Astrocyte of the spinal cord (primary cell): ENCODE data around the gene CACTIN.

Experiments
- DNase-seq: peaks from one replicate; pipeline ENCODE4 v3.0.0; 2011; ENCODE audit warnings: low read depth, low spot score
- H3K4me3 ChIP-seq: 2 replicates; pipeline ENCODE4 v1.5.1; 2011; ENCODE audit warnings: low read depth, mild to moderate bottlenecking, low read length, moderate library complexity
- in situ Hi-C: cut with HindIII; loops from 2 replicates; pipeline ENCODE4 v1.10.0; 2017; ENCODE audit warnings: low sequenced_read_pairs
- TF ChIP-seq, protein P1 (sequence below): IDR thresholded peaks from 2 replicates; pipeline ENCODE4 v1.5.1; 2012; ENCODE audit warnings: low read depth, mild to moderate bottlenecking, low read length, inconsistent platforms

The CACTIN gene

DNA sequence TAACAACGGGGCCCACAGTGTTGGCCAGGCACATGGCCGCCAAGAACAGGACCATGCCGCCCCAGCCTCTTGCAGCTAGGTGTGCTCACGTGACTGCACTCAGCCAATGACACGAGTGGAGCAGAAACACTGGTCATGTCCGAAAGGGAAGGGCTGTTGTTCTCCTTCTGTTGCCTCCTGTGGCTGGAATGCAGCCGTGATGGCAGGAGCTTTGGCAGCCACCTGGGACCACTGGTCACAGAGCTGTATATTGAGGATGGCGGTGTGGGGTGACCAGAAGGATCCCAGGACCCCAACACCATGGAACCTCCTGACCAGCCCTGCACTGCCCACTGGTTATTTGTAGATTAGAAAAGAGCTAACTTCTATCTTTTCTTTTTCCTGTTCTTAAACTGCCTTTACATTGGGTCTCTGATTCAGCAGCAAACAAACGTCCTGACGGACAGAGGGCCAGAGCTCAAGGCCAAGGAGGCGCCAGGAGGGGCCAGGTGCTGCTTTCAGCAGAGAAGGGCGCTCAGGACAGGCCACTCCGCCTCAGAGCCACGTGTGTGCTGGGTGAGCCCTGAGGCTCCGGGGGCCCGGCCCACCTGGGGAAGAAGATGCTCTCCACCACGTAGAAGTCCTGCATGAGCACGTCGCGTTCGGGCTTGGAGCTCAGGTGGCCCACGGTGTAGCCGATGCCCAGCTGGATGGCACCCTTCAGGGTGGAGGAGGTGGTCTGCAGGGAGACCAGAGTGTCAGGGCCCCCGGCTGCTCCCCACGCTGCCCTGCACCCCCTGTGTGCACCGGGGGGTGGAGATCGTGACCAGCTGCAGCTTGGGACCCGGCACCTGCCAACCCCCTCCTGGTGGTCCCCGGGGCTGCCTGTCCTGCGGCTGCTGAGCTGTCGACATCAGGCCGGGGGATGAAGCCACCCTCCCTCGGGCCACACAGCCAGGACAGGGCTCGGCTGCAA is 35.0 kb upstream of the CACTIN start:
- DNase-seq, result no peak
- in situ Hi-C loops, result no loop called here
- TF ChIP-seq, protein P1, sequence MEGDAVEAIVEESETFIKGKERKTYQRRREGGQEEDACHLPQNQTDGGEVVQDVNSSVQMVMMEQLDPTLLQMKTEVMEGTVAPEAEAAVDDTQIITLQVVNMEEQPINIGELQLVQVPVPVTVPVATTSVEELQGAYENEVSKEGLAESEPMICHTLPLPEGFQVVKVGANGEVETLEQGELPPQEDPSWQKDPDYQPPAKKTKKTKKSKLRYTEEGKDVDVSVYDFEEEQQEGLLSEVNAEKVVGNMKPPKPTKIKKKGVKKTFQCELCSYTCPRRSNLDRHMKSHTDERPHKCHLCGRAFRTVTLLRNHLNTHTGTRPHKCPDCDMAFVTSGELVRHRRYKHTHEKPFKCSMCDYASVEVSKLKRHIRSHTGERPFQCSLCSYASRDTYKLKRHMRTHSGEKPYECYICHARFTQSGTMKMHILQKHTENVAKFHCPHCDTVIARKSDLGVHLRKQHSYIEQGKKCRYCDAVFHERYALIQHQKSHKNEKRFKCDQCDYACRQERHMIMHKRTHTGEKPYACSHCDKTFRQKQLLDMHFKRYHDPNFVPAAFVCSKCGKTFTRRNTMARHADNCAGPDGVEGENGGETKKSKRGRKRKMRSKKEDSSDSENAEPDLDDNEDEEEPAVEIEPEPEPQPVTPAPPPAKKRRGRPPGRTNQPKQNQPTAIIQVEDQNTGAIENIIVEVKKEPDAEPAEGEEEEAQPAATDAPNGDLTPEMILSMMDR, result no peak

DNA sequence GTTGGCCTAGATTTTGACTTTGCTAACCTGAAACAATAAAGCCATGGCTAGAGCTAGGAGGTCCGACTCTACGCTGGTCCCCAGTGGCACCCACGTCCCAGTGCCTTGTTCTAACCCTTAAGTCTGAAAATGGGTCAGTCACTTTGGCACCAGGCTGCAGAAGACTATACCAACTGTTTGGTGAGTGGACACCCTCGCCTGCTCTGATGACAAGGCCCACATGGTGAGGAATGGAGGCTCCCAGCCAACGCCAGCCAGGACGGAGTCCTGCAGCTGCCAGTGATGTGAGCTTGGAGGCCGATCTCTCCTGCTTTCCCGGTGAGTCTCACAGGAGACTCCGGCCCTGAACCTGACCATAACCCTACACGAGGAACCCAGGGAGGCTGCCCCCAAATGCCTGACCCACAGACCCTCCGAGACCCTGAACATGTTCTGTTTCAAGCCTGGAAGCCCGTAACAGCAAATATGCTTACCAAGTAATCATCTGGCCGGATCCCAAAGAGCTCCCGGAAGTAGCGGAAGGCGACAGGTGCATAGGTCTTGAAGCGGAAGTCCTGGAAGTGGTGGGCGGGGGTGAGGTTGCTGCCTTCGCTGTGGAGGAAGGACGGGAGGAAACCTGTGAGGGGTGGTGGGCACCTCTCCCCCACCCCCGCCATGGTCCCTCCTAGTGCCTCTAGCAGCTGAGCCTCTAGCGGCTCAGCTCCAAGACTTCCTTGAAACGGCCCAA is 34.1 kb upstream of the CACTIN start:
- no peak for DNase-seq
- H3K4me3 ChIP-seq, result no peak overlapping the region
- TF ChIP-seq, protein P1, result no peak
- in situ Hi-C loops, result no loop called here

More for the DNA sequence above, 35.0 kb upstream of the CACTIN start:
- no peak overlapping the region for H3K4me3 ChIP-seq

DNA sequence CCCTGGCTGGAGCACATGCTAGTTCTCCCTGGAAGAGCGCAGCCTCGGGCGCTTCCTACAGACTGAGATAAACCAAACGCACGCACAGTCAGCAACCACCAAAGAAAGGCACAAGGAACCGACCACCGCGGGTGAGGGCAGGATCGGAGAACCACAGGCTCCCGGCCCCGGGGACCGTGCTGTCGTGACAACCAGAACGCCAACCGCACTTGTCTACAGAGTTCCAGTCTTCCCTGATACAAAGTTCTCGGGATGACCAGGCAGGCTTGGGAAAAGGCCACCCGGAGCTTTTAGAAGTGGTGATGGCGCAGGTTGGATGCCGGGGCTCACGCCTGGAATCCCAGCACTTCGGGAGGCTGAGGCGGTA is 33.1 kb upstream of the CACTIN start:
- TF ChIP-seq, protein P1, result no peak
- H3K4me3 ChIP-seq, result no peak overlapping the region
- in situ Hi-C loops, result no loop called here
- no peak for DNase-seq

DNA sequence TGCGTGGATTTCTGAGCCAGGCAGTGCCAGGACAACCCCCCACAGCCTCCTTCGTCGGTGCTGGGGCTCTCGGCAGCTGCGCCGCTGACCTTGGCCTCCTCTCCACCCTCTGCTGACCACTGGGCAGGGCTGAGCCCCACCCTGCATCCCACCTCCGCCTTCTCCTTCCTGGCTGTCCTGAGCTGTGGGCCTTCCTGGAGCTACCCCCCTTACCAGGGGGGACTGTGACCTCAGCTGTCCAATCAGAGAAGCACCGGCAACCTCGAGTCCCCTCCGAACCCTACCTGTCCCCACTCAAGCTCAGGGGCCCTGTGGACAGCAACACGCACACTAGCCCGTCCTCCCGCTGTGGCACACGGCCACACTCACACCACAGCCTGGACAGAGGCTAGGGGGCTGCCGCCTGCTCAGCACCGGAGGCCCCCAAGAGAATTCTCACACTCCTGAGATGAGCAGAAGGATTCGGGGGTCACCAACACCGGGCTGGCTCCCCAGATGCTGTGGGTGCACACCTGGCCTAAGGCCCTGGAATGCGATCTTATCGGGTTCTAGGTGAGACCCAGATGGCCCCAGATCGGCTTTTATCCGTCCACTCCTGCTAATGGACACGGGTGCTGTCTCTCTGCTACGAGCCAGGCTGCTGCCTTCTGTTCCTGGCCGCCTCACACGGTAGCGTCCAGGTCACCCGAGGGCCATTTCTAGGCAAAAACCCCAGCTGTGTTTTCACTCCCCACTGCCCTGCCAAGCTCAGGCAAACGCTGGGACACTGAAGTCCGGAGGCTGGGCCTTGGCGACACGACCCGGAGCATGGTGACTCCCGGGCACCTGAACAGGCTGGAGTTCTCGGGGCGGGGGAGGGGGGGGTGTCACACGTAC is 32.5 kb upstream of the CACTIN start:
- TF ChIP-seq, protein P1, result no peak
- no peak for DNase-seq
- in situ Hi-C loops, result no loop called here
- H3K4me3 ChIP-seq, result no peak overlapping the region

DNA sequence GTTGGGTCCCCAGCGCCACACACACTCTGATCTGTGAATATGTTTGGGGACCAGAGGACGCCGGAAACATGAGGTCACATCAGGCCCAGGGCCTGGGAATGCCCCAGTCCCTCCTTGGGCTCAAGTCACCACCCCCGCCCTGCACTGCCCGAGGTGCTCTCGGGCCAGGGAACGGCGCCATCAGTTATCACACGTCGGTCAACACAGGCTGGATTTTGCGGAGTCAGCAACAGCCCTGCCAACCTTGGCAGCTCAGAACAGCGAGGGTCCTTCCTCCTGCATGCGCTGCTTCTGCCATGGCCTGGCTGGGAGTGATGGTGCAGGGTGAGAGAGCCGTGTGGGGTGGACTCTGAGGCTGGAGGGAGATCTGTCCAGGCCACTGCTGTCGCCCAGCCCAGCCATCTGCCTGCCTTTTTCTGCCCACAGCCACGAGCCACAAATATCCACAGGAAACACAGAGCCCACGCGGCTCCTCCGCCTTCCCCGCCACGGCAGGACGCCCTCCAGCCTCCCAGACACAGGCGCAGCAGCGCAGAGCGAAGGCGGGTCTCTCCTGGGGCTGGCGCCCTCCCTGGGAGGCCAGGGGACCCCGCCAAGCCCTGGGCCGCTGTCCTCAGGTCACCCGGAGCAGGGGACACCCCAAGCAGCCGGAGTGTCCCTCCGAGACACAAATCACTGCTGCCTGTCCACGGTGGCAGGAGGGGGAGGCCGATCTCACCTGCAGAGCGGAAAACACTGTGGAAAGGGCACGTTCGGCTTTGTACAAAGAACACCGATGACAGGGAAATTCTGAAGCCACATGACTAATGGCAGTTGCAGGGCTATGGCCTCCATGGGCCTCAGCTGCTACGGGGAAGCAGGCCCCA is 31.6 kb upstream of the CACTIN start:
- no peak overlapping the region for H3K4me3 ChIP-seq
- in situ Hi-C loops, result no loop called here
- no peak for DNase-seq
- TF ChIP-seq, protein P1, result no peak
